LNCaP clone FGC (cell line): ENCODE measurements around the gene NR1H2.

ENCODE experiments used
- DNase-seq: peaks from one replicate; pipeline ENCODE4 v3.0.0-alpha.2; 2011; ENCODE audit warnings: low read depth
- H3K4me3 ChIP-seq: 2 replicates; pipeline ENCODE4 v1.5.1; 2011; ENCODE audit warnings: mild to moderate bottlenecking, low read depth, low read length, control low read depth
- TF ChIP-seq, protein P1 (sequence below): IDR thresholded peaks from 2 replicates; pipeline ENCODE4 v1.5.1; 2012; ENCODE audit warnings: mild to moderate bottlenecking; ENCODE audit not compliant: control insufficient read depth, insufficient read depth; ENCODE audit errors: extremely low read depth

The NR1H2 gene

DNA sequence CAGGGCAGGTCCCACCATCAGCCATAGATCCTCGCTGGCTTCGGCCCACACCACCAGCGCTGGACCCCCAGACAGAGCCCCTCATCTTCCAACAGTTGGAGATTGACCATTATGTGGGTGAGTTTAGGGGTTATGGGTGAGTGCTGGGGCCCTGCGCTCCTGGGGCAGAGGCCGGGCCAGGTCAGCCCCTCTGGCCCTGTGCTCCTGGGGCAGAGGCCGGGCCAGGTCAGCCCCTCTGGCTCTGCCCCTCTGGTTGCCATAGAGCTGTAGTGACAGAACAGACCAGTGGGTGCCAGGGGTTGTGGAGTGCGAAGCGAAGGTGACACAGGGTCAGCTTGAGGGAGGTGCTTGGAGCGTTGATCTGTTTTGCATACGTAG is 23.1 kb downstream of the NR1H2 start:
- DNase-seq: no peak
- TF ChIP-seq, protein P1, sequence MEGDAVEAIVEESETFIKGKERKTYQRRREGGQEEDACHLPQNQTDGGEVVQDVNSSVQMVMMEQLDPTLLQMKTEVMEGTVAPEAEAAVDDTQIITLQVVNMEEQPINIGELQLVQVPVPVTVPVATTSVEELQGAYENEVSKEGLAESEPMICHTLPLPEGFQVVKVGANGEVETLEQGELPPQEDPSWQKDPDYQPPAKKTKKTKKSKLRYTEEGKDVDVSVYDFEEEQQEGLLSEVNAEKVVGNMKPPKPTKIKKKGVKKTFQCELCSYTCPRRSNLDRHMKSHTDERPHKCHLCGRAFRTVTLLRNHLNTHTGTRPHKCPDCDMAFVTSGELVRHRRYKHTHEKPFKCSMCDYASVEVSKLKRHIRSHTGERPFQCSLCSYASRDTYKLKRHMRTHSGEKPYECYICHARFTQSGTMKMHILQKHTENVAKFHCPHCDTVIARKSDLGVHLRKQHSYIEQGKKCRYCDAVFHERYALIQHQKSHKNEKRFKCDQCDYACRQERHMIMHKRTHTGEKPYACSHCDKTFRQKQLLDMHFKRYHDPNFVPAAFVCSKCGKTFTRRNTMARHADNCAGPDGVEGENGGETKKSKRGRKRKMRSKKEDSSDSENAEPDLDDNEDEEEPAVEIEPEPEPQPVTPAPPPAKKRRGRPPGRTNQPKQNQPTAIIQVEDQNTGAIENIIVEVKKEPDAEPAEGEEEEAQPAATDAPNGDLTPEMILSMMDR: no peak

DNA sequence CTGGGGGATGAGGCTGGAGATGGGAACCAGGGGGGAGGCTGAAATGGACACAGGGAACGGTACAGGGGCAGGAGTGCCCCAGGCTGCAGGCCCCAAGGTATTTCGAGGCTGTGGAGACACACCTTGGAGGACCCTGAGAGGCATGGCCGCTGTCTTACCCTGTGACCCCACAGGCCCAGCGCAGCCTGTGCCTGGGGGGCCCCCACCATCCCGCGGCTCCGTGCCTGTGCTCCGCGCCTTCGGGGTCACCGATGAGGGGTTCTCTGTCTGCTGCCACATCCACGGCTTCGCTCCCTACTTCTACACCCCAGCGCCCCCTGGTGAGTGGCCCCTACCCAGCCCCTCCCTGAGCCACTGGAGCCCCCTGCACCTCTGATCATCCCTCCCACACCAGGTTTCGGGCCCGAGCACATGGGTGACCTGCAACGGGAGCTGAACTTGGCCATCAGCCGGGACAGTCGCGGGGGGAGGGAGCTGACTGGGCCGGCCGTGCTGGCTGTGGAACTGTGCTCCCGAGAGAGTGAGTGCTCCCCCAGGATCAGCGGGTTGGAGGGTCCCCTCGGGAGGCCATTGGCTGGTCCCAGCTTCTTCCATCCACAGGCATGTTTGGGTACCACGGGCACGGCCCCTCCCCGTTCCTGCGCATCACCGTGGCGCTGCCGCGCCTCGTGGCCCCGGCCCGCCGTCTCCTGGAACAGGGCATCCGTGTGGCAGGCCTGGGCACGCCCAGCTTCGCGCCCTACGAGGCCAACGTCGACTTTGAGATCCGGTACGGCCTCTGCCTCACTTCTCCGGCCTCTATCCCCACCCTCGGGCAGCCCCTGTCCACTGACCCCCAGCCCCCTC is 25.6 kb downstream of the NR1H2 start:
- DNase-seq: no peak
- no peak overlapping the region for H3K4me3 ChIP-seq
- TF ChIP-seq, protein P1: no peak

More for the DNA sequence above, 23.1 kb downstream of the NR1H2 start:
- no peak overlapping the region for H3K4me3 ChIP-seq

DNA sequence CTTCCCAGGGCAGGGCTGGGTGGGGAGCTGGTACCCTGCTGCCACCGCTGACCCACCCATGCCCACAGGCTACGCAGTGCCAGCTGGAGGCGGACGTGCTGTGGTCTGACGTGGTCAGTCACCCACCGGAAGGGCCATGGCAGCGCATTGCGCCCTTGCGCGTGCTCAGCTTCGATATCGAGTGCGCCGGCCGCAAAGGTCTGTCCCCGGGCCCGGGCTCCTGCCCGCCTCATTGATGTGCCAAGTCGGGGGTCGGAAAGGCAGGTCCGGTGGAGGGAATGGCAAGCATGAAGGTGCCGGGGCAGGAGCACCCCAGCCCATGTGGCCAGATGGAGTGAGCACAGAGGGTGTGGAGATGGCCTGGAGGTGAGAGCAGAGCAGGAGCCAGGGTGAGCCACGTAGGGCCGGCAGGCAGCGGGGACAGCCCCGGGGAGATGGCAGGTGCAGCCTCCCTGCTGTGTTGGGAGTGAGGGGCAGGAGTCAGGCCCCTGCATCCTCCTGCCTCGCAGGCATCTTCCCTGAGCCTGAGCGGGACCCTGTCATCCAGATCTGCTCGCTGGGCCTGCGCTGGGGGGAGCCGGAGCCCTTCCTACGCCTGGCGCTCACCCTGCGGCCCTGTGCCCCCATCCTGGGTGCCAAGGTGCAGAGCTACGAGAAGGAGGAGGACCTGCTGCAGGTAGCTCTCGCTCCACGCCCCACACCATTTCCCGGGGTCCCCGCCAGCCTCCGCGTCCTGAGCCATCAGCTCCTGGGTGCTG is 26.5 kb downstream of the NR1H2 start:
- DNase-seq: no peak
- TF ChIP-seq, protein P1: no peak
- H3K4me3 ChIP-seq: no peak overlapping the region

DNA sequence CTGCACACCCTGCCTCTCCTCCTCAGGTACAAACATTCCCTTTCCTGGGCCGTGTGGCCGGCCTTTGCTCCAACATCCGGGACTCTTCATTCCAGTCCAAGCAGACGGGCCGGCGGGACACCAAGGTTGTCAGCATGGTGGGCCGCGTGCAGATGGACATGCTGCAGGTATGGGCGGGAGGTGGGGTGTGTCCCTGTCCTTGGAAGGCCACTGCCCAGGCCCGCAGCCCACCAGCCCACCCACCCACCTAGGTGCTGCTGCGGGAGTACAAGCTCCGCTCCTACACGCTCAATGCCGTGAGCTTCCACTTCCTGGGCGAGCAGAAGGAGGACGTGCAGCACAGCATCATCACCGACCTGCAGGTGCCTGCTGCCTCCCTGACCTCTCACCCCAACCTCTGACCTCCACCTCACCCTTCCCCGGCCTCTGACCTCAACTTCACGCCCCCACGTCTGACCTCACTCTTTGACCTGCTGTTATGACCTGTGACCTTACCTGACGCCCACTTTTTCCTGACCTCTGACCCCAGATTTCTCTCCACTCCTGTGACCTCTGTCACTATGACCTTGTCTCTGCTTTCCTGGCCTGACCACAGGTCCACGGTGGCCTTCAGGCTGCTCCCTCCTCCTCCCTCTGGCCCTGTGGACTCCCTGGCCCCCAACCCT is 30.0 kb downstream of the NR1H2 start:
- no peak for DNase-seq
- TF ChIP-seq, protein P1: no peak
- no peak overlapping the region for H3K4me3 ChIP-seq

DNA sequence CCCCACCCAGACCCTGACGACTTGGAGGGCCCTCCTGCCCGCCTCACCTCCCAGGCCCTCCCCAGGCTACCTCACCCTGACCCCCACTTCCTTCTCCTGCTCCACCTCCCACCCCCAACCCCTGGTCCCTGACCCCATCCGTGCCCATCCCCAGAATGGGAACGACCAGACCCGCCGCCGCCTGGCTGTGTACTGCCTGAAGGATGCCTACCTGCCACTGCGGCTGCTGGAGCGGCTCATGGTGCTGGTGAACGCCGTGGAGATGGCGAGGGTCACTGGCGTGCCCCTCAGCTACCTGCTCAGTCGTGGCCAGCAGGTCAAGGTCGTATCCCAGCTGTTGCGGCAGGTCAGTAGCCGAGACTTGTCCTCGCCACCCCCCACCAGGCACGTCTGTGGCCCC is 30.6 kb downstream of the NR1H2 start:
- no peak overlapping the region for H3K4me3 ChIP-seq
- TF ChIP-seq, protein P1: no peak
- DNase-seq: no peak

DNA sequence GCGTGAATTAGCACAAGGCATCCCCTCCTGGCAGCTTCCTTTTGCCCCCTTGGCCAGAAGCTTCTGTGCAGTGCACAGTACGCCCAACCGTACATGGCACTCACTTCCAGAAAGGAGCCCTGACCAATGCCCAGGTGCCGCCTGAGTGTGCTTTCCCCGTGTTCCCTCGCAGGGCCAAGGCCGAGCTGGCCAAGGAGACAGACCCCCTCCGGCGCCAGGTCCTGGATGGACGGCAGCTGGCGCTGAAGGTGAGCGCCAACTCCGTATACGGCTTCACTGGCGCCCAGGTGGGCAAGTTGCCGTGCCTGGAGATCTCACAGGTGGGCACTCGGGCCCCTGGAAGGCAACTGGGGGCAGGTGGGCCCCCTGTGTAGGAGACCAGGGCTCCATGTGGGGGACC is 33.1 kb downstream of the NR1H2 start:
- DNase-seq: no peak
- TF ChIP-seq, protein P1: no peak
- H3K4me3 ChIP-seq: no peak overlapping the region
